ENCODE data around the gene ZSWIM5. TPM values are rescaled to one million over a fixed set of nuclear protein-coding genes. Genes with fewer than 3 reads are reported as not detected.

ZSWIM5 gene
- total RNA-seq, 3 donors from 2014 or later (not counting 1 experiment from before 2014, with no cell fraction given): 1.1 to 2.3 (median 1.3) TPM

GRCh38 chr1:45155957-45156356, 50.4 kb downstream of the ZSWIM5 start:
- Mint-ChIP-seq H3K4me3 (no peak overlapping the region), H3K9me3 (no peaks in the 10 kb centered on the region), H3K27ac (no peak overlapping the region), H3K36me3 (no peaks in the 10 kb centered on the region), H3K4me1 (no peaks in the 10 kb centered on the region), H3K27me3 (ENCODE audit: low read depth in 2 of 2) (peaks cover 8 to 15% of the 10 kb centered on the region in 2 donors)
- Histone ChIP-seq H3K27me3 (ENCODE audit: control insufficient read depth, insufficient read depth, low read length) (no peaks in the 10 kb centered on the region), H3K4me1 (ENCODE audit: control insufficient read depth, insufficient read depth, low read length) (no peaks in the 10 kb centered on the region), H3K27ac (ENCODE audit: low read length) (no peak overlapping the region), H3K36me3 (ENCODE audit: control insufficient read depth, insufficient read depth, low read length) (no peaks in the 10 kb centered on the region), H3K4me3 (ENCODE audit: low read length) (no peak overlapping the region), H3K9me3 (ENCODE audit: control insufficient read depth, insufficient read depth, low read length) (no peaks in the 10 kb centered on the region)
- ATAC-seq (no peak), DNase-seq (no peak)
- intact Hi-C loops (cut with micrococcal nuclease): no loop called here
- TF ChIP-seq CTCF (IDR thresholded peaks at IDR 0.05): no peak

- H3K36me3 Mint-ChIP-seq: no peaks in the 10 kb centered on the region
- Histone ChIP-seq H3K4me1 (ENCODE audit: control insufficient read depth, insufficient read depth, low read length) (no peaks in the 10 kb centered on the region), H3K27me3 (ENCODE audit: control insufficient read depth, insufficient read depth, low read length) (no peaks in the 10 kb centered on the region), H3K27ac (ENCODE audit: low read length) (no peak overlapping the region), H3K36me3 (ENCODE audit: control insufficient read depth, insufficient read depth, low read length) (no peaks in the 10 kb centered on the region), H3K9me3 (ENCODE audit: control insufficient read depth, insufficient read depth, low read length) (no peaks in the 10 kb centered on the region), H3K4me3 (ENCODE audit: low read length) (no peak overlapping the region)
- no peak for TF ChIP-seq CTCF (IDR thresholded peaks at IDR 0.05)
- ATAC-seq (no peak), DNase-seq (no peak)
- intact Hi-C loops (cut with micrococcal nuclease): no loop called here
- no peak overlapping the region for H3K27ac Mint-ChIP-seq
- H3K4me1 Mint-ChIP-seq: no peaks in the 10 kb centered on the region
- H3K9me3 Mint-ChIP-seq: no peaks in the 10 kb centered on the region
- 95% methylated on average over 7 of the region's 7 CpGs for WGBS (ENCODE audit: insufficient coverage)
- H3K4me3 Mint-ChIP-seq: no peak overlapping the region
- peaks cover 8 to 15% of the 10 kb centered on the region in 2 donors for H3K27me3 Mint-ChIP-seq (ENCODE audit: low read depth in 2 of 2)
Observed at GRCh38 chr1:45155423-45155822, 51.0 kb downstream of the ZSWIM5 start.

GRCh38 chr1:45152126-45152525, 54.3 kb downstream of the ZSWIM5 start:
- H3K27ac ChIP-seq (ENCODE audit: low read length): no peak overlapping the region
- 80% methylated on average over 3 of the region's 3 CpGs for WGBS (ENCODE audit: insufficient coverage)
- no peaks in the 10 kb centered on the region for H3K9me3 ChIP-seq (ENCODE audit: control insufficient read depth, insufficient read depth, low read length)
- no peak overlapping the region for H3K4me3 Mint-ChIP-seq
- TF ChIP-seq CTCF (IDR thresholded peaks at IDR 0.05): no peak
- DNase-seq (no peak), ATAC-seq (no peak)
- H3K4me1 Mint-ChIP-seq: no peaks in the 10 kb centered on the region
- no peaks in the 10 kb centered on the region for H3K27me3 ChIP-seq (ENCODE audit: control insufficient read depth, insufficient read depth, low read length)
- H3K4me1 ChIP-seq (ENCODE audit: control insufficient read depth, insufficient read depth, low read length): no peaks in the 10 kb centered on the region
- no peak overlapping the region for H3K4me3 ChIP-seq (ENCODE audit: low read length)
- no peaks in the 10 kb centered on the region for H3K36me3 Mint-ChIP-seq
- peaks cover 8 to 15% of the 10 kb centered on the region in 2 donors for H3K27me3 Mint-ChIP-seq (ENCODE audit: low read depth in 2 of 2)
- H3K36me3 ChIP-seq (ENCODE audit: control insufficient read depth, insufficient read depth, low read length): no peaks in the 10 kb centered on the region
- H3K9me3 Mint-ChIP-seq: no peaks in the 10 kb centered on the region
- intact Hi-C loops (cut with micrococcal nuclease): no loop called here
- no peak overlapping the region for H3K27ac Mint-ChIP-seq

- no peak for DNase-seq
- WGBS (ENCODE audit: insufficient coverage): 96% methylated on average over 1 of the region's 1 CpG
- Mint-ChIP-seq H3K27me3 (ENCODE audit: low read depth in 2 of 2) (peaks cover 0 to 8% of the 10 kb centered on the region in 2 donors), H3K4me3 (no peak overlapping the region), H3K36me3 (no peaks in the 10 kb centered on the region), H3K27ac (no peak overlapping the region), H3K4me1 (no peaks in the 10 kb centered on the region), H3K9me3 (no peaks in the 10 kb centered on the region)
- no peaks in the 10 kb centered on the region for H3K4me1 ChIP-seq (ENCODE audit: control insufficient read depth, insufficient read depth, low read length)
- no peaks in the 10 kb centered on the region for H3K27me3 ChIP-seq (ENCODE audit: control insufficient read depth, insufficient read depth, low read length)
- H3K9me3 ChIP-seq (ENCODE audit: control insufficient read depth, insufficient read depth, low read length): no peaks in the 10 kb centered on the region
- no peak overlapping the region for H3K4me3 ChIP-seq (ENCODE audit: low read length)
- intact Hi-C loops (cut with micrococcal nuclease): no loop called here
- no peaks in the 10 kb centered on the region for H3K36me3 ChIP-seq (ENCODE audit: control insufficient read depth, insufficient read depth, low read length)
- no peak for TF ChIP-seq CTCF (IDR thresholded peaks at IDR 0.05)
- ATAC-seq: no peak
- no peak overlapping the region for H3K27ac ChIP-seq (ENCODE audit: low read length)
Observed at GRCh38 chr1:45148209-45148825, 58.1 kb downstream of the ZSWIM5 start.
